ENCODE data around the gene FABP2. TPM values are rescaled to one million over a fixed set of nuclear protein-coding genes. Genes with fewer than 3 reads are reported as not detected.

The FABP2 gene
- total and polyA plus RNA-seq, 4 donors, result 0.79 TPM; not detected in 3

- TF ChIP-seq ZBTB33 (IDR thresholded peaks at IDR 0.05) (no peak), SP1 (IDR thresholded peaks at IDR 0.05) (no peak), MAX (IDR thresholded peaks at IDR 0.05) (no peak), FOXA1 (IDR thresholded peaks at IDR 0.05) (no peak), HNF4G (IDR thresholded peaks at IDR 0.05) (no peak), JUND (IDR thresholded peaks at IDR 0.05) (no peak), RXRA (IDR thresholded peaks at IDR 0.05) (no peak), TAF1 (conservative IDR thresholded peaks at IDR 0.05) (no peak), EGR1 (IDR thresholded peaks at IDR 0.05; ENCODE audit: low read depth in 2 of 2) (no peak), CTCF (IDR thresholded peaks at IDR 0.05; ENCODE audit: low read depth, low read length, missing input control) (no peak), ATF3 (IDR thresholded peaks at IDR 0.05) (no peak), NR2F2 (IDR thresholded peaks at IDR 0.05) (no peak), HNF4A (conservative IDR thresholded peaks at IDR 0.05) (no peak), YY1 (IDR thresholded peaks at IDR 0.05) (no peak), RAD21 (IDR thresholded peaks at IDR 0.05) (no peak), GABPA (IDR thresholded peaks at IDR 0.05 in 1 of 2, conservative IDR thresholded peaks at IDR 0.05 in 1 of 2) (no peak), REST (IDR thresholded peaks at IDR 0.05) (no peak), FOXA2 (IDR thresholded peaks at IDR 0.05) (no peak)
- no peaks in the 10 kb centered on the region for H3K27me3 ChIP-seq (ENCODE audit: control insufficient read depth in 4 of 4, insufficient read depth in 4 of 4, low read length in 3 of 4)
- no peaks in the 10 kb centered on the region for H3K4me1 ChIP-seq (ENCODE audit: control insufficient read depth in 4 of 4, insufficient read depth in 4 of 4, low read length in 3 of 4)
- no peak for DNase-seq (ENCODE audit: low spot score)
- 83% methylated on average over 1 of the region's 1 CpG for WGBS
- H3K36me3 ChIP-seq (ENCODE audit: control insufficient read depth in 4 of 4, insufficient read depth in 3 of 4, low read depth in 1 of 4, low read length in 3 of 4), result no peaks in the 10 kb centered on the region
- H3K9ac ChIP-seq (ENCODE audit: low read depth in 1 of 2, low read length in 2 of 2), result no peak overlapping the region
- H3K27ac ChIP-seq (ENCODE audit: low read depth in 1 of 2, low read length in 2 of 2), result no peak overlapping the region
- no peak overlapping the region for H3K4me3 ChIP-seq (ENCODE audit: low read depth in 1 of 3, low read length in 3 of 3)
- no peaks in the 10 kb centered on the region for H3K9me3 ChIP-seq (ENCODE audit: control insufficient read depth in 4 of 4, low read length in 3 of 4)
Observed at GRCh38 chr4:119310826-119311225, 11.1 kb downstream of the FABP2 start.

All from liver (tissue), 9 donors.